HEK293 (cell line): Measurements from ENCODE around the gene ZNF71.

Experiments used
- ATF2 ChIP-seq: fragments of 450-650 bp; formaldehyde crosslinking; IDR thresholded peaks from 2 replicates; pipeline ENCODE4 v1.5.1; 2016; ENCODE audit warnings: missing biosample characterization, missing genetic modification characterization, low read depth
- CTCF ChIP-seq: fragments of 450-650 bp; formaldehyde crosslinking; IDR thresholded peaks from 2 replicates; pipeline ENCODE4 v1.5.1; 2016; ENCODE audit warnings: missing biosample characterization, missing genetic modification characterization
- ZNF10 ChIP-seq: fragments of 450-650 bp; formaldehyde crosslinking; IDR thresholded peaks from 2 replicates; pipeline ENCODE4 v1.5.1; 2017; ENCODE audit warnings: missing biosample characterization, missing genetic modification characterization
- ZNF239 ChIP-seq: fragments of 450-650 bp; formaldehyde crosslinking; IDR thresholded peaks from 2 replicates; pipeline ENCODE4 v1.5.1; 2016; ENCODE audit warnings: missing biosample characterization, missing genetic modification characterization
- ZNF433 ChIP-seq: fragments of 450-650 bp; formaldehyde crosslinking; IDR thresholded peaks from 2 replicates; pipeline ENCODE4 v1.5.1; 2016; ENCODE audit warnings: missing biosample characterization, missing genetic modification characterization, low read depth

- no peak for TF ChIP-seq ZNF433 (tag by site-specific recombination)
- no peak for TF ChIP-seq CTCF
- TF ChIP-seq ATF2, result no peak
- TF ChIP-seq ZNF10 (tag by site-specific recombination), result no peak
- TF ChIP-seq ZNF239, result no peak
These were observed 2.6 kb downstream of the ZNF71 start for GRCh38 chr19:56597696-56598095.
